SK-N-SH (cell line): Measurements from ENCODE around the gene KIF2A.

Experiments used
- CHD2 ChIP-seq: fragments of 150-350 bp; IDR thresholded peaks from 2 replicates; pipeline ENCODE4 v1.6.1; 2018; ENCODE audit warnings: low read length; ENCODE audit not compliant: partially characterized antibody
- CTCF ChIP-seq: fragments of 200-600 bp; sonication (generic); IDR thresholded peaks from 2 replicates; pipeline ENCODE4 v1.6.1; 2017; ENCODE audit warnings: antibody characterized with exemption, mild to moderate bottlenecking, moderate library complexity
- NFIC ChIP-seq: IDR thresholded peaks from 2 replicates; pipeline ENCODE4 v1.4.0; 2012; ENCODE audit warnings: borderline replicate concordance
- RFX5 ChIP-seq: IDR thresholded peaks from 2 replicates; pipeline ENCODE4 v1.6.1; 2012; ENCODE audit warnings: mild to moderate bottlenecking, improper control_type of control experiment, low read length
- RXRA ChIP-seq: IDR thresholded peaks from 2 replicates; pipeline ENCODE4 v1.4.0; 2012; ENCODE audit warnings: low read depth, mild to moderate bottlenecking, borderline replicate concordance
- TF ChIP-seq, protein P1 (sequence below): IDR thresholded peaks from 2 replicates; pipeline ENCODE4 v1.4.0; 2012; ENCODE audit warnings: low read depth, borderline replicate concordance

DNA sequence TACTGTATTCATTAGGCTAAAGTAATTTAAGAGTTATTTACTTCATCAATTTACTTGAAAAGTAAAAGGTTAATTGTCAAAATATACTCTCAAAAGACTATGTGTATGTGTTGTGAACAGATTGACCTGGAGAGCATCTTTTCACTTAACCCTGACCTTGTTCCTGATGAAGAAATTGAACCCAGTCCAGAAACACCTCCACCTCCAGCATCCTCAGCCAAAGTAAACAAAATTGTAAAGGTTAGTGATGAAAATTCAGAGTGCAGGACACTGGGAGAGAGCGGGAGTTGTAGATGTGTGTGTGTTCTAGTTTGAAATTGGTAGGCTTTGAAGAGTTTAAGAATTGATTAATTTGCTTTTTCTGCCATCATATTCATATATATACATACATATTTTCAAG, 41.9 kb downstream of the KIF2A start:
- no peak for TF ChIP-seq NFIC
- TF ChIP-seq CHD2 = no peak
- TF ChIP-seq CTCF = no peak
- TF ChIP-seq, protein P1, sequence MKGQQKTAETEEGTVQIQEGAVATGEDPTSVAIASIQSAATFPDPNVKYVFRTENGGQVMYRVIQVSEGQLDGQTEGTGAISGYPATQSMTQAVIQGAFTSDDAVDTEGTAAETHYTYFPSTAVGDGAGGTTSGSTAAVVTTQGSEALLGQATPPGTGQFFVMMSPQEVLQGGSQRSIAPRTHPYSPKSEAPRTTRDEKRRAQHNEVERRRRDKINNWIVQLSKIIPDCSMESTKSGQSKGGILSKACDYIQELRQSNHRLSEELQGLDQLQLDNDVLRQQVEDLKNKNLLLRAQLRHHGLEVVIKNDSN = no peak
- TF ChIP-seq RFX5 = no peak
- no peak for TF ChIP-seq RXRA
